ENCODE results near the gene HPS4.

HPS4 gene

GRCh38 chr22:26463688-26464087, 19.9 kb downstream of the HPS4 start:
- DNase-seq = no peak

DNA sequence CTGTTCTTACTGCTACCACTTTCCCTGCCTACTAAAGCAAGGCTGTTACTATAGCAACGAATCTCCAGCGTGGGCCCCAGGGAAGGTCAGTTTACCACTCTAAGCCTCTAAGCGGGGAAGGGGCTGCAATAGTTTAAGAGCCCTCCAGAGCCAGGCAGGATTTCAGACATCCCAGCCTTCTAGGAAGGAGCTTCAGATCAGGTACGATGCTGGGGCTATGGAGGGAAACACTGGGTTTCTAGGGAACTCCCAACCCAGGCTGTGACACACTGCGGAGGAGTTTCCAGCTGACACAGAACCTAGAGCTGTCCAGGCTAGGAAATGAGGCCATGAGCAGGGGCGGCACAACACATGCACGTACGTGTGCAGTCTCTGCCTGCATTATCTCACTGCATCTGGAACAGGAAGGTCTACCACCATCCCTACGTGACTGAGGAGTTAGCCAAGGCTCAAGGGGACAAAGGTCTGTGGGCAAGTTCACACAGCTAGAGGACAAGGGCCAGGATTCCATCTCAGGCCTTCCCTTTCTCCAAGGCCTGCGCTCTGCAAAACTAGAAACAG, 20.4 kb downstream of the HPS4 start:
- no peak for DNase-seq

- DNase-seq = no peak
Measured at GRCh38 chr22:26462641-26463040, 20.9 kb downstream of the HPS4 start.

GRCh38 chr22:26462051-26462450, 21.5 kb downstream of the HPS4 start:
- DNase-seq = no peak

GRCh38 chr22:26461188-26461810, 22.3 kb downstream of the HPS4 start:
- peak; percentile 42 for DNase-seq

DNA sequence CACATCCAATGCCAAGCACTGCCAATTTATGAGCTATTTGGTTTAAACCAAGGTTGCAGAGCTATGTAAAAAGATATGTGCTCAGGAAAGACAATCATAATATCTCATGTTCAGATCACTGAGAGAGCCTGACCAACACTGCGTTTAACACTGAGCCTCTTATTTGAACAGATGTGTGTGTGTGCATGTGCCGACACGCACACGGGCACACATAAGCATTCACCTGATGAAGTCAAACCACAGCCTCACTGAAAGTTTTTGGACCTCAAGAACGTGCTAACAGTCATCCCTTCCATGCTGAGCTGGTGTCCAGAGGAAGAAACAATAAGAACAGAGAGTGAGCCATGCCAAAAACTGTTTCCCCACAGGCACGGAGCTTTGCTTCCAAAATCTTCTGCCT, 23.4 kb downstream of the HPS4 start:
- no peak for DNase-seq

DNA sequence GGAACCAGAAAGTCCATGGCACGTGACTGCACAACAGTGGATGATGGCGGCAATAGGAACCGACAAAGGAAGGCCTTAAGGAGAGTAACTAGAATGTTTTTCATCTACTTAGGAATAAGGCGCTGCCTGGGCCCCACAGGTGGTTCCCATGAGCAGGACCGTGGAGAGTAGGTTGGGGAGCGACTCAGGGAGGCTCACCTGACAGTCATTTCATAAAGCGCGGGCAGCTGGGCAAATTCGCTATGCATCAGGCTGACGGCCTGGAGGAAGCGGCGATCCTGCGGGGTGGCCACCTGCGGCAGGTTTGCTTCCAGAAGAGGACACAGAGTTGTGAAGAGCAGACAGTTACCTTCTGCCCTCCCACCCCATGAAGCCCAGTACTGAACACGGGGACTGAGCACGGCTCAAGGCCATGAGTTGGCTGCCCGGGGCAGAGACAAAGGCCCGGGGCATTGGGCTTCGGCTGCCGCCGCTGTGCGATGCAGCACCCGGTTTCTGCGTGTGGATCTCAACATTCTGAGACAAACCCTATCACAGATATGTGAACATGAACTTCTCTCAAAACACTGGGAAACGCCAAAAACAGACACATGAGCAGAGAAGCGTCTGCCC, 25.8 kb downstream of the HPS4 start:
- DNase-seq = no peak

DNA sequence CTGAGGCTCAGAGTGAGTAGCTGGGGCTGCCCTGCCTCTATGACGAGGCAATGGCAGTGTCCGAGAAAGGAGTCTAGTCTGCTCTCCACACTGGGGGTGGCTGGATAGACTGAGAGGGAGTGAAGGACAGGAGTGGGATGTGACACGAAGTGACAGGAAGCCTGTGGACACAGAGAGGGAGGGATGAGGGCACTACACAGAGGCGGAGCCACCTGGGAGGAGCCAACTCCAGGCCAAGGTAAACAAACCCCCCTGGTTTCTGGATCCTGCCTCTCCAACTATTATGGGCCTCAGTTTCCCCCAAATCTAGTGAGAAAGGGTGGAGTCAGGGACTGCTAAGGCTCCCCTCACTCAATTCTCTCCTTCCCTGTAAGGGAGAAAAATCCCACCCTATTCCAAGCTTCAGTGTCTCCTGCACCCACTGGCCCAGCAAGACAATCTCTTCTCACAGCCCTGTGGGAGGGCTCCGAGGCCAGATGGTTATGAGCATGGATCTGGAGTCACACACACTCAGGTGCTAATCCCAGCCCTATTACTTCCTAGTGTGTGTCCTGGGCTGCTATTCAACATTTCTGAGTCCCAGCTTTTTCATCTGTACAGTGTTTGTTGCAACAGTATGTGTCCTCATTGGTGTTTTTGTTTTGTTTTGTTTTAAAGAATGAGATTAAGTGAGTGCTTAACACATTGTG, 29.6 kb downstream of the HPS4 start:
- no peak for DNase-seq

- DNase-seq = no peak
Measured at GRCh38 chr22:26453216-26453615, 30.4 kb downstream of the HPS4 start.

GRCh38 chr22:26452236-26453016, 31.2 kb downstream of the HPS4 start:
- DNase-seq = no peak

GRCh38 chr22:26450453-26451185, 33.0 kb downstream of the HPS4 start:
- no peak for DNase-seq

GRCh38 chr22:26448941-26449340, 34.6 kb downstream of the HPS4 start:
- DNase-seq = no peak

- no peak for DNase-seq
Measured at GRCh38 chr22:26448334-26448733, 35.2 kb downstream of the HPS4 start.

DNA sequence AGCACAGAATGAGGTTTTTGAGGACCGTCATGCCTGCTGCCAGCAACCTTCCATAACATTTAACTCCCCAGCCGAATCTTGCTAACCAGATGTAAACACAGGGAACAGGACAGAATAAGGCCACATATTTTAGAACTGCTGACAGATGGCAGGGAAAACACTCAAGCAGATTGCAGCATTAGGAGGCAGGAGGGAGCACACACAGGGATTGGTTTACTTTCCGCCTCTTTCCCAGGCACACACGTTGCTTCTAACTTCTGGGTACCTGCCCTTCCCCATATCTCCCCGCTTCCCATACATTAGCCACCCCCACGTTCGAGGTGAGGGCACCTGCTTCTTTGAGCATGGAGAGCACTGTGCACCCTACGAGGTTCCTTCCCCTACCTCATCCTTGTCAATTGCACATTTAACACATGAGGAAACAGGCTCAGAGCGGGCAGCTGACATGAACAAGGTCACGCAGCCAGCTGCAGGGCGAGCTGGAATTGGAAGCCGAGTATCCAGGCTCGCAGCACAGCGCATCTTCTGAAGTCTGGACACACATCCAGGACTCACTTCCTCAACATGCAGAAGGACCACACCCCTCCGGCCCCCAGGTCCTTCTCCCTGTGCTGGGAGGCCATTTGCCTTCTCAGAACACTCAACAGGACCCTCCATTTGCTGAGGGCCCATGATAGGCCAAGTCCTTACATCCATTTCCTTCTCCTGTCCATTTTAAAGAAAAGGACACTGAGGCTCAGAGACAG, 35.8 kb downstream of the HPS4 start:
- DNase-seq = no peak

GRCh38 chr22:26446808-26447515, 36.6 kb downstream of the HPS4 start:
- no peak for DNase-seq

- DNase-seq = no peak
Measured at GRCh38 chr22:26445577-26446275, 37.9 kb downstream of the HPS4 start.

- no peak for DNase-seq
Measured at GRCh38 chr22:26444777-26445176, 38.8 kb downstream of the HPS4 start.

DNA sequence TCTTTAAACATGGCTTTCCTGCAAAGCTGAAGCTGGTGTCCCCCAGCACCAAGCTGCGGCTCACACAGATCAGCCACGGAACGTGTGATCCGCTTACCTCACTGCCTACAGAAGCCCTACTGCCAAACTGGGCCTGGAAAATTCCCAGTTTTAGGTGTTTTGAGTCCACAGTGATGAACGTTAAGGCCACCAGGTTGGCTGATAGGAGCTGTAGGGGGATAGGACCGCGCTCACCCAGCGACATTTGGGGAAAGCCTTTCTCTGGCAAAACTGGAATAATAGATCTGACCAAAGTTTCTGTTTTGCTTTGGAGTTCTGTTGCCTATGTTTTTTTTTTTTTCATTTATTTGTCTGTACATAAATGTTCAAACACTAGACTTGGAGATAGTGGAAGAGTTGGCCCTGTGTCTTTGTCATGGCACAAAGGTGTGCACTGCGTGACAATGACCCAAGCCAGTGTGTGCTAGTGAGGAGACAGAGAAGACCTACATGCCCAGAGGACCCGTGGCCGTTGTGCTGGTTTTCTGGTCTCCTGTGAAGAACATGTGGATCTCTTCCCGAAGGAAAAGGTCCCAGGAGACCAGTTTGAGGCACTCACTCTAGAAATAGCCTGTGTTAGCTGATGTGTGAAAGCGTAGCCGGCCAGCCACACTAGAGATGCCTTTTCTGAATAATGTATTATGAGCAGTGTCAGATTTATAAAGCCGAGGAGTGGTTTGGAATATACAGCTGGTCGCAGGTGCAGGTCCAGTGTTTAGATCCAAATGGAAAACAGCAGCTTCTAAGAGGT, 39.5 kb downstream of the HPS4 start:
- no peak for DNase-seq

- DNase-seq = no peak
Measured at GRCh38 chr22:26442086-26442756, 41.4 kb downstream of the HPS4 start.

All from NCI-H2227 treated with DMSO at 0.1 percent for 48 hours (cell line).